ENCODE data around the gene STX16. TPM values are rescaled to one million over a fixed set of nuclear protein-coding genes. Genes with fewer than 3 reads are reported as not detected.
A peak's percentile ranks its signal among the peaks of the same experiment; 100 is the strongest.

STX16 gene
- total RNA-seq, 1 experiment from 2014 or later: 93.3 TPM

GRCh38 chr20:58688414-58688813 lies 37.3 kb downstream of the STX16 start:
- no TSS peak for BruUV-seq (replicated peaks)
- TF ChIP-seq CTCF (IDR thresholded peaks at IDR 0.05; ENCODE audit: unreplicated experiment): no peak
- POLR2A ChIA-PET: no interaction called here
- DNase-seq (ENCODE audit: unreplicated experiment): no peak
- H3K4me3 Mint-ChIP-seq (ENCODE audit: unreplicated experiment): no peak overlapping the region
- H3K36me3 Mint-ChIP-seq (ENCODE audit: insufficient read depth, unreplicated experiment): no peaks in the 10 kb centered on the region
- intact Hi-C loops (cut with micrococcal nuclease): no loop called here
- no peaks in the 10 kb centered on the region for H3K9me3 Mint-ChIP-seq (ENCODE audit: unreplicated experiment)
- CTCF ChIA-PET: no interaction called here
- H3K27me3 Mint-ChIP-seq (ENCODE audit: insufficient read depth, unreplicated experiment): no peaks in the 10 kb centered on the region
- H3K27ac Mint-ChIP-seq (ENCODE audit: low read depth, unreplicated experiment): no peak overlapping the region
- peaks cover 5% of the 10 kb centered on the region for H3K4me1 Mint-ChIP-seq (ENCODE audit: insufficient read depth, unreplicated experiment)

GRCh38 chr20:58688840-58689239 lies 37.8 kb downstream of the STX16 start:
- POLR2A ChIA-PET: interaction anchor here (1.7 kb wide), 1 partner anchor 38 kb away, joined by 7 read pairs; the partner anchor contains the start of gene STX16
- no peak overlapping the region for H3K4me3 Mint-ChIP-seq (ENCODE audit: unreplicated experiment)
- peaks cover 5% of the 10 kb centered on the region for H3K4me1 Mint-ChIP-seq (ENCODE audit: insufficient read depth, unreplicated experiment)
- H3K27me3 Mint-ChIP-seq (ENCODE audit: insufficient read depth, unreplicated experiment): no peaks in the 10 kb centered on the region
- H3K36me3 Mint-ChIP-seq (ENCODE audit: insufficient read depth, unreplicated experiment): peaks cover 4% of the 10 kb centered on the region
- no peak for DNase-seq (ENCODE audit: unreplicated experiment)
- no peaks in the 10 kb centered on the region for H3K9me3 Mint-ChIP-seq (ENCODE audit: unreplicated experiment)
- CTCF ChIA-PET: interaction anchor here (0.6 kb wide), 1 partner anchor 557 kb away, joined by 3 read pairs; no protein-coding TSS in a partner anchor
- no TSS peak for BruUV-seq (replicated peaks)
- intact Hi-C loops (cut with micrococcal nuclease): no loop called here
- H3K27ac Mint-ChIP-seq (ENCODE audit: low read depth, unreplicated experiment): no peak overlapping the region
- TF ChIP-seq CTCF (IDR thresholded peaks at IDR 0.05; ENCODE audit: unreplicated experiment): no peak

GRCh38 chr20:58690396-58691135 lies 39.5 kb downstream of the STX16 start:
- Mint-ChIP-seq H3K4me3 (ENCODE audit: unreplicated experiment) (no peak overlapping the region), H3K27ac (ENCODE audit: low read depth, unreplicated experiment) (no peak overlapping the region), H3K9me3 (ENCODE audit: unreplicated experiment) (no peaks in the 10 kb centered on the region), H3K4me1 (ENCODE audit: insufficient read depth, unreplicated experiment) (peaks cover 5% of the 10 kb centered on the region), H3K36me3 (ENCODE audit: insufficient read depth, unreplicated experiment) (peaks cover 7% of the 10 kb centered on the region), H3K27me3 (ENCODE audit: insufficient read depth, unreplicated experiment) (no peaks in the 10 kb centered on the region)
- no peak for DNase-seq (ENCODE audit: unreplicated experiment)
- BruUV-seq (replicated peaks): no TSS peak
- intact Hi-C loops (cut with micrococcal nuclease): no loop called here
- no peak for TF ChIP-seq CTCF (IDR thresholded peaks at IDR 0.05; ENCODE audit: unreplicated experiment)
- ChIA-PET CTCF (interaction anchor here (0.6 to 0.7 kb wide), 2 partner anchors 318 to 366 kb away, joined by 3 read pairs; no protein-coding TSS in a partner anchor), POLR2A (interaction anchor here (0.8 to 1.7 kb wide), 2 partner anchors 38 to 39 kb away, joined by 6 to 7 read pairs; partner anchors contain the start of gene STX16)

GRCh38 chr20:58691773-58692578 lies 40.9 kb downstream of the STX16 start:
- Mint-ChIP-seq H3K36me3 (ENCODE audit: insufficient read depth, unreplicated experiment) (peaks cover 7% of the 10 kb centered on the region), H3K4me1 (ENCODE audit: insufficient read depth, unreplicated experiment) (peaks cover 5% of the 10 kb centered on the region), H3K27me3 (ENCODE audit: insufficient read depth, unreplicated experiment) (no peaks in the 10 kb centered on the region), H3K27ac (ENCODE audit: low read depth, unreplicated experiment) (peak overlapping the region; percentile 23), H3K4me3 (ENCODE audit: unreplicated experiment) (no peak overlapping the region), H3K9me3 (ENCODE audit: unreplicated experiment) (no peaks in the 10 kb centered on the region)
- no peak for TF ChIP-seq CTCF (IDR thresholded peaks at IDR 0.05; ENCODE audit: unreplicated experiment)
- no TSS peak for BruUV-seq (replicated peaks)
- ChIA-PET POLR2A (interaction anchor here (0.8 to 1.0 kb wide), 2 partner anchors 40 to 41 kb away, joined by 5 to 6 read pairs; partner anchors contain the start of gene STX16), CTCF (interaction anchor here (0.6 to 1.3 kb wide), 4 partner anchors 25 to 447 kb away, joined by 3 to 5 read pairs (median 4); partner anchors contain the start of gene STX16)
- intact Hi-C loops (cut with micrococcal nuclease): no loop called here
- peak; percentile 56 for DNase-seq (ENCODE audit: unreplicated experiment)

Measured in MCF 10A (cell line).